Uterus (tissue), 2 donors: Measurements from ENCODE around the gene POLRMT.

Experiments used
- CTCF ChIP-seq, 4 experiments: fragments of 200-600 bp in 2 of 4; fragments of 450-650 bp in 2 of 4; sonication (generic) in 2 of 4; IDR thresholded peaks; one replicate each; pipeline ENCODE4 v1.5.1; 2016 to 2019; ENCODE audit warnings: antibody characterized with exemption in 4 of 4, mild to moderate bottlenecking in 2 of 4, moderate library complexity in 1 of 4
- POLR2A ChIP-seq, 2 donors: fragments of 450-650 bp; IDR thresholded peaks; one replicate each; pipeline ENCODE4 v1.6.1; 2016; ENCODE audit warnings: antibody characterized with exemption in 2 of 2, mild to moderate bottlenecking in 1 of 2, moderate library complexity in 1 of 2

GRCh38 chr19:662207-662961 lies 29.0 kb upstream of the POLRMT start:
- TF ChIP-seq CTCF (IDR thresholded peaks at IDR 0.05) (no peak), POLR2A (IDR thresholded peaks at IDR 0.05) (no peak)
